Measurements from ENCODE around the gene CAPS.

- TF ChIP-seq CTCF (conservative IDR thresholded peaks at IDR 0.05) (no peak), ZFX (IDR thresholded peaks at IDR 0.05) (no peak)
These were observed 15.1 kb downstream of the CAPS start for GRCh38 chr19:5929179-5929578.
